HS-27A (cell line): ENCODE results near the gene ERICH6.

Source experiments
- DNase-seq: peaks from one replicate; pipeline ENCODE4 v3.0.0-alpha.2; 2012; ENCODE audit warnings: low read depth, missing footprints

ERICH6 gene

GRCh38 chr3:150736903-150737832 is 33.4 kb upstream of the ERICH6 start:
- DNase-seq, result no peak

DNA sequence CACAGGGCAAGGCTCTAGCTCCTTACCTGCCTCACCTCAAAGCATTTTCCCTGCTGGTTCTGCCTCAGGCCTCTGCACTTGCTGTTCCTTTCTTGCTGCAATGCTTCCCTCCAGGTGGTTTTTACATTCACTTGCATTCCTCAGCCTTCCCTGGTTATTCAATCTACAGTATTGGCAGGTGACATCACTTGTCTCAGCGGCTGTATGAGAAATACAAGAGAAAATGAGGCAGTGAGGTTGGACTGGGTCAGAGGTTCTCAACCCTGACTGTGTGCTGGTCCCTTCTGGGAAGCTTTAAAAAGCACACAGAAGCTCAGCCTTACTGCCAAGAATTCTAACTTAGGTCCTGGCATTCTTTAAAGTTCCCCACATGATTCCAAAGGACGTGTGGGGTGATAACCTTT is 32.6 kb upstream of the ERICH6 start:
- no peak for DNase-seq

DNA sequence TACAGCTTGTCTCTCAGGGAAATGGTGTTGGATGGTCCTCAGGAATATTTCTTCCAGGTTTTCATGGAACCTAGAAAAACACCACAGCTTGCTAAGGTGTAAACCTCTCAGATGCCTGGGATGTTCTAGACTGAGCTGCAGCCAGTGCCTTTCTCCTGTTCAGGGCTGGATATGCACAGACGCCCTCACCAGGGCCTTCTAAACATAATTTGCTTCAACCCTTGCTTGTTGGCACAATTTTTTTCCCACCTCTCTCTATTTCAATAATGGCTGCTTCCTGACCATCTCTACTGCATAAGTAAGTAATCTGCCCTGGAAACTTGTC is 31.0 kb upstream of the ERICH6 start:
- no peak for DNase-seq

GRCh38 chr3:150733936-150734794 is 30.4 kb upstream of the ERICH6 start:
- no peak for DNase-seq

DNA sequence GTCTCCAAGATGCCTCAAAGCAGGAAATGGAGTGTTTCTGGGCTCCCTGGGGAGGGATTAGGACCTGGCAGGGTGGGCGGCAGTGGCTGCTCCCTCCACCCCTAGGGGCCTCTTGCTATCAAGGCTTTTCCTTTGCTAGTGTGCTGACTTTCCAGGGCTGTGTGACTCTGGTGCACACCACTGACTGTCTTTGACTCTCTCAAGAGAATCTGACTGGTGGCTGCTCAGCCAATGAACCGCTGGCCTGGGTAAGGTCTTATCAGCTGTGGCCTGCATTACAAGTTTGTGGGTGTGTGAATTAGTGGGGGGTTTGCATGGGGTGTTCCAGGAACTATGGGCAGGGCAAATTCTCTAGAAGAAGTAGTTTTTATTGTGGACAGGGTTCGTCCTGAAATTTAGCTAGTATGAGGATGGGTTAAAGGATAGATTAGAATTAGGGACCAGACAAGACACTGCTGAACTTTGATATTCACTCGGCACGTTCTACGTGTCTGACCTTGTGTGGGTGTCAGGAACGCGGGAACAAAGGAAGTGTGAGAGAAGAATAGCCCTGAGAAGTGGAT is 29.7 kb upstream of the ERICH6 start:
- DNase-seq, result no peak

DNA sequence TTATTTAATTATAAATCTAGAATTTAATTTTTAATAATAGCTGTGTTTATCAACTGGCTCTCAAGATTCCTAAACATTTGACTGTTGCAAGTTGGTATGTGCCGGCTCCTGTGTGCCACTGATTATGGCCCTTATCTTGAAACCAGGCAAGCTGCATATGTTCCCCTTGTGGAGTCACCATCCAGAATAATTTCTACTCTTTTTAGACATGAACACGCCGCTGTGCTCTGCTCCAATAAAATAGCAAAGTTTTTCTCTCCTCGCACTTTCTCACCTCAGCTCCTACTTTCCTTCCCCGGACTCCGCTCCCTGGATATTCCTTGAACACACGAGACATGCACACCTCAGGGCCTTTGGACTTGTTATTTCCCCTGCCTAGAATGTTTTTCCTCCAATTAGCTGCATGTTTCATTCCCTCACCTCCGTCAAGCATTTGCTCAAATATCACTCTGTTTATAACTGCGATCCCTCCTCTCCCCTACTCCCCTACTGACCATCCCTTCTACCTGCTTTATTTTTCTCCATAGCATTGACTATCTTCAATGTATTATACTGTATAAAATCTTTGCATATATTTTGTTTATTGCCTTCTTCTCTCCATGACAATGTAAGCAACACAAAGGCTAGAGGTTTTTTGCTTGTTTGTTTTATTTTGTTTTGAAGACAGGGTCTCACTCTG is 26.1 kb upstream of the ERICH6 start:
- no peak for DNase-seq

DNA sequence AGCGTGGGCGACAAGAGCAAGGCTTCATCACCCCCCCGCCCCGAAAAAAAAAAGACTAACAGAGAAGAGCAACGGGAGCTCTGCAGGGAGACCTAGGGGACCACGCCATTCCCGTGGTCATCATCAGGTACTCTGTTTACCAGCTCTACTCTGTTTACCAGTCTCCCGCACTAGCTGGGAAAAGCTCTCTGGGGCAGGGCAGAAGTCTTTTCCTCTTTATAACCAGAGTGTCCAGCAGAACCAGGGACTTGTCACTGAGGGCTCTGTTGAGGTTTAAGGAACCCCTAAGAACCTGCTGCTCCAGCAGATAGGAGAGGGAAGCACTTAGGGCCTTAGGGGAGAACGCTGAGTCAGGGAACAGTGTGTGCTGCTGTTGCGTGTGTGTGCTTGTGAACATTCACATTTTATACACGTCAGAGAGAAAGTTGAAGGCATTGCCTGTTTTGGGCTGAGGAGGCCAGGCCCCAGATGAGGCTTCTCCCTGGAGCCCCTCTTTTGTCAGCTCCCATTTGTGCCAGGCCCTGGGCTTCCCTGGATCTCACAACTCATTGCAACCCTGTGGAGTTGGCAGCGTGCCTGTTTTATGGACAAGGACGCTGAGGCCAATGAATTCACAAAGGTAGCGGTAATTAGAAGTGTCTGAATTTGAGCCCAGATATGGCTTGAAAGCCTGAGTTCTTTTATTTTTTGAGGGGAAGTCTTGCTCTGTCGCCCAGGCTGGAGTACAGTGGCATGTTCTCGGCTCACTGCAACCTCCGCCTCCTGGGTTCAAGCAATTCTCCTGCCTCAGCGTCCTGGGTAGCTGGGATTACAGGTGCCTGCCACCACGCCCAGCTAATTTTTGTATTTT is 24.2 kb upstream of the ERICH6 start:
- DNase-seq, result no peak

DNA sequence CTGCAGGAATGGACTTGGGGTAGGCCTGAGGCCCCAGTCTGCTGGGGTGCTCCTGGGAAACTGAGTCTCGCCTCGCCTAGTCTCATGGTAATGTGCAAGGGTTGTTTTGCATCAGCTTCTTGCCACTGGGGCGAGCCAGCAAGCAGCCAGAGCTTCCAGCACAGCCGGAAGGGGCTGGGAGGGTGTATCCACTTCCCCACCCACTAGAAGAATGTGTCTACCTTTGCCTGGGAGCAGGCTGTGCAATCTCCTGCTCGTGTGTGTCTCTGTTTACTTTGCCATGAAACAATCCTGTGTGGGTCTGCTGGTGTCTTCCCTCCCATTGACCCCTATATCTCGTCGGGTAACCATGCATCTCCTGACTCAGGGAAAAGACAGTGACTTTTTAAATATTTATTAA is 21.8 kb upstream of the ERICH6 start:
- DNase-seq, result no peak

DNA sequence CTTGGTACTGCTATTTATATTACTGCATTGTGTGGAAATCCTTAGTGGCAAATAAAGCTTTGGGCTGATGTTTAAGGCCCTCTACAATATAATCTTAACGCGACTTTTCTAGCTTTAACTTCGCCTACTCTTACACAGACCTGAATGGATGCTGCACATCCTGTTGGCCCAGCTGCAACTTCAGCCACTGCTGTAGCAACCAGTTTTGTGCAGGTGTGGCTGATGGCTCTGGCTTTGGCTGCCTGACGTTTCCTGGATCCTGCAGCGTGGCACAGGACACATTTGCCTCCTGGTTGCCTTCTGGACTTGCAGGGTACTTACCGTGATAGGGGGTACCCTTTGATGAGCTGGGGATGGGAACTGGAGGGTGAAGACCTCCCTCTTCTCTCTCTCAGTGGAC is 20.2 kb upstream of the ERICH6 start:
- DNase-seq, result no peak

DNA sequence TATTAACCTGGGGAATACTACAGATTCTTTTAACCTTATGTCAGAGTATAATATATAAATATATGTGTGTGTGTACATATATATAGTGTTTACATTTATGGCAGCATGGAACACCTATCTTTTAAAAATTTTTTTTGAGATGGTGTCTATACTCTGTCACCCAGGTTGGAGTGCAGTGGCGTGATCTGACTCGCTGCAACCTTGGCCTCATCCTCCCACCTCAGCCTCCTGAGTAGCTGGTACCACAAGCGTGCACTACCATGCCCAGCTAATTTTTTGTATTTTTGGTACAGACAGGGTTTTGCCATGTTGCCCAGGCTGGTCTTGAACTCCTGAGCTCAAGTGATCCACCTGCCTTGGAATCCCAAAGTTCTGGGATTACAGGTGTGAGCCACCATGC is 18.5 kb upstream of the ERICH6 start:
- DNase-seq, result no peak

DNA sequence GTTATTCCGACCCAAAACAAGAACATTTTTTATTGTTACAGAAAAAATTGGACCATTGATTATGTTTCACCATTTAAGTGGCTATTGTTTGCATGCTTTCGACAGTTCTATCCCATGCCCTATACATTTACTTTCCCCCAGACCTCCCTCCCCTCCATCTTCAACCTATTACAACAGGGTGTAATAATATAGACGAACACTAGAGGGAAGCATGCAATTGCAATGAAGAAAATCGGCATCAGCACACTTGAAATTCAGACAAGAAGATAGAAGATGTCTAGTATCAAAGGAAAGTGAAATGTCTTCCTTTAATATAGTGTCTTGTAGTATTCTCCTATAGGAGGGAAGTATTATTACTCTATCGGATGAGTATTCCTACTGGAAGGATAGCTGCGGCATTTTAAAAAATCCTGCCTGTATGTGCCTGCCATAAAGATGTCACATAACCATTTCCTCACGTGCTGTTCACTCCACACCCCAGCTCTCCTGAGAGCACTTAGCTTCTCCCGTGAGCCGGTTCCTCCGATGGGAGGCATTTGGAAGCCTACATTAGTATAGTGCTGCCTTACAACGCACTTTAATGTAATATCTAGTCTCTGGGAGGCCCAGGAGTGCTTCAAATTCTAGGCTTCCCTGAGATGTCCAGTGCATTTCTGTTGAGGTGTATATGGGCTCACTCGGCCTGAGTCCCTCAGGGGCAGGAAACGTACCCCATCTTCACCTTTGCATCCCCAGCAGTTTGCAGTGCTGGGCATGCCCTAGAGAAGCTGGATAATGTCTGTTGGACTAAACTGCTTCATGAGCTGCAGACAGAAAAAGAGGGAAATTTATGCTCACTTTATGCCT is 17.8 kb upstream of the ERICH6 start:
- no peak for DNase-seq

GRCh38 chr3:150720444-150720843 is 16.7 kb upstream of the ERICH6 start:
- DNase-seq, result no peak

- DNase-seq, result peak; percentile 33
Observed at GRCh38 chr3:150710097-150710496, 6.4 kb upstream of the ERICH6 start.

GRCh38 chr3:150703299-150703755 is 393 bp downstream of the ERICH6 start:
- no peak for DNase-seq

DNA sequence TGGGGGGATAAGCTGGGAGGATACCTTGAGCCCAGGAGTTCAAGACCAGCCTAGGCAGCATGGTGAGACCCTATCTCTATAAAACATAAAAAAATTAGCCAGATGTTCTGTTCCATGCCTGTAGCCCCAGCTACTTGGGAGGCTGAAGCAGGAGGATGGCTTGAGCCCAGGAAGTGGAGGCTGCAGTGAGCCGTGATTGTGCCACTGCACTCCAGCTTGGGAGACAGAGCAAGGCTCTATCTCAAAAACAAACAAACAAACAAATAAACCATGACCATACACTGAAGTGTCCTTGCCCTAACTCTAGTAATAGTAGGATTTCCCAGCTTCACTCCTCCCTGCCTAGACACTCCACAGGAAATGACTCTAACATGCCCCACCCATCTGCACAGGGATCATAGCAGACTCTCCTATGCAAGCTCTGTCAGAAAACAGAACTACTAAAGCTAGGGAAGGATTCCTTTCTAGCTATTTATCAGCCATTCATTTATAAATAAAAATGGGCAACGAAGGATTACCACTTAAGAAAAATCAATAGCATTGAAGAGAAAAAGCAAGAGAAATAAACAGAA is 4.6 kb downstream of the ERICH6 start:
- no peak for DNase-seq

GRCh38 chr3:150697646-150698045 is 6.1 kb downstream of the ERICH6 start:
- DNase-seq, result no peak

GRCh38 chr3:150691414-150692040 is 12.2 kb downstream of the ERICH6 start:
- no peak for DNase-seq

- DNase-seq, result no peak
Observed at GRCh38 chr3:150687613-150688012, 16.1 kb downstream of the ERICH6 start.

GRCh38 chr3:150682824-150683223 is 20.9 kb downstream of the ERICH6 start:
- DNase-seq, result no peak
